ENCODE results near the gene PTGES.
"Not testable (repeated sequence)": the region's sequence is repeated elsewhere in the genome, so short reads cannot be mapped to it uniquely, and the experiment has no call there.

Gene PTGES

GRCh38 chr9:129768486-129768885 lies 15.6 kb upstream of the PTGES start:
- no peak for DNase-seq (ENCODE audit: insufficient read length)
- no peak for TF ChIP-seq POLR2AphosphoS5 (IDR thresholded peaks at IDR 0.05; ENCODE audit: low read depth, low read length)
- no peak for FAIRE-seq

- TF ChIP-seq TAF1 (IDR thresholded peaks at IDR 0.05; ENCODE audit: borderline replicate concordance, low read depth, low read length) (no peak), POLR2AphosphoS5 (IDR thresholded peaks at IDR 0.05; ENCODE audit: low read depth, low read length) (no peak), POLR2A (IDR thresholded peaks at IDR 0.05; ENCODE audit: low read depth, low read length) (no peak)
- no peak for FAIRE-seq
- DNase-seq (ENCODE audit: insufficient read length), result no peak
Observed at GRCh38 chr9:129765764-129766317, 13.0 kb upstream of the PTGES start.

GRCh38 chr9:129762985-129763926 lies 10.4 kb upstream of the PTGES start:
- TF ChIP-seq TAF1 (IDR thresholded peaks at IDR 0.05; ENCODE audit: borderline replicate concordance, low read depth, low read length) (no peak), POLR2A (IDR thresholded peaks at IDR 0.05; ENCODE audit: low read depth, low read length) (no peak), POLR2AphosphoS5 (IDR thresholded peaks at IDR 0.05; ENCODE audit: low read depth, low read length) (no peak)
- DNase-seq (ENCODE audit: insufficient read length) (no peak), FAIRE-seq (no peak)

GRCh38 chr9:129762370-129762984 lies 9.6 kb upstream of the PTGES start:
- FAIRE-seq; DNase-seq (ENCODE audit: insufficient read length): not testable (repeated sequence)

GRCh38 chr9:129761901-129762369 lies 9.1 kb upstream of the PTGES start:
- FAIRE-seq (no peak), DNase-seq (ENCODE audit: insufficient read length) (no peak)
- no peak for TF ChIP-seq POLR2A (IDR thresholded peaks at IDR 0.05; ENCODE audit: low read depth, low read length)

GRCh38 chr9:129761293-129761900 lies 8.6 kb upstream of the PTGES start:
- FAIRE-seq (no peak), DNase-seq (ENCODE audit: insufficient read length) (no peak)
- TF ChIP-seq POLR2A (IDR thresholded peaks at IDR 0.05; ENCODE audit: low read depth, low read length), result no peak
- TF ChIP-seq TAF1 (IDR thresholded peaks at IDR 0.05; ENCODE audit: borderline replicate concordance, low read depth, low read length), result no peak

GRCh38 chr9:129760784-129761183 lies 7.9 kb upstream of the PTGES start:
- not testable (repeated sequence) for DNase-seq (ENCODE audit: insufficient read length); FAIRE-seq

- TF ChIP-seq POLR2AphosphoS5 (IDR thresholded peaks at IDR 0.05; ENCODE audit: low read depth, low read length) (no peak), POLR2A (IDR thresholded peaks at IDR 0.05; ENCODE audit: low read depth, low read length) (no peak), TAF1 (IDR thresholded peaks at IDR 0.05; ENCODE audit: borderline replicate concordance, low read depth, low read length) (no peak)
- DNase-seq (ENCODE audit: insufficient read length), result no peak
- no peak for FAIRE-seq
Observed at GRCh38 chr9:129759804-129760502, 7.1 kb upstream of the PTGES start.

GRCh38 chr9:129759319-129759718 lies 6.5 kb upstream of the PTGES start:
- TF ChIP-seq TAF1 (IDR thresholded peaks at IDR 0.05; ENCODE audit: borderline replicate concordance, low read depth, low read length) (no peak), POLR2AphosphoS5 (IDR thresholded peaks at IDR 0.05; ENCODE audit: low read depth, low read length) (no peak), POLR2A (IDR thresholded peaks at IDR 0.05; ENCODE audit: low read depth, low read length) (no peak)
- DNase-seq (ENCODE audit: insufficient read length), result no peak
- FAIRE-seq, result no peak

- DNase-seq (ENCODE audit: insufficient read length) (no peak), FAIRE-seq (no peak)
- no peak for TF ChIP-seq POLR2AphosphoS5 (IDR thresholded peaks at IDR 0.05; ENCODE audit: low read depth, low read length)
- TF ChIP-seq POLR2A (IDR thresholded peaks at IDR 0.05; ENCODE audit: low read depth, low read length), result no peak
- no peak for TF ChIP-seq TAF1 (IDR thresholded peaks at IDR 0.05; ENCODE audit: borderline replicate concordance, low read depth, low read length)
Observed at GRCh38 chr9:129757045-129757444, 4.2 kb upstream of the PTGES start.

- FAIRE-seq, result no peak
- TF ChIP-seq TAF1 (IDR thresholded peaks at IDR 0.05; ENCODE audit: borderline replicate concordance, low read depth, low read length) (no peak), POLR2A (IDR thresholded peaks at IDR 0.05; ENCODE audit: low read depth, low read length) (no peak), POLR2AphosphoS5 (IDR thresholded peaks at IDR 0.05; ENCODE audit: low read depth, low read length) (no peak)
- DNase-seq (ENCODE audit: insufficient read length), result no peak
Observed at GRCh38 chr9:129756191-129756590, 3.3 kb upstream of the PTGES start.
